Caco-2 (cell line): Measurements from ENCODE around the gene PATJ. TPM values are rescaled to one million over a fixed set of nuclear protein-coding genes. Genes with fewer than 3 reads are reported as not detected.
"Not testable (repeated sequence)": the region's sequence is repeated elsewhere in the genome, so short reads cannot be mapped to it uniquely, and the experiment has no call there.

Experiments
- BruUV-seq: library from RNA; stranded (reverse); fragments of 400-500 nt; replicated peaks from 2 replicates; lab custom pipeline; 2021; lab: Mats Ljungman, UMichigan
- CTCF ChIA-PET: fragments of 300-600 bp; sonication (Branson Sonifier 250); formaldehyde crosslinking; loops from one replicate; lab custom pipeline; 2022; ENCODE audit warnings: antibody characterized with exemption; lab: Charles Lee
- POLR2A ChIA-PET: fragments of 300-600 bp; sonication (Branson Sonifier 250); formaldehyde crosslinking; loops from one replicate; lab custom pipeline; 2022; ENCODE audit warnings: antibody characterized with exemption; lab: Charles Lee
- DNase-seq, 2 experiments: peaks; one replicate each; pipeline versions ENCODE4 v3.0.0 to v3.0.0-alpha.2; 2020 to 2022
- H3K27me3 ChIP-seq: replicated peaks from 2 replicates; pipeline ENCODE4 v1.6.0; 2011; ENCODE audit warnings: low read length; ENCODE audit not compliant: control insufficient read depth, insufficient read depth
- H3K36me3 ChIP-seq: 2 replicates; pipeline ENCODE4 v1.5.1; 2011; ENCODE audit warnings: low read length; ENCODE audit not compliant: control insufficient read depth, insufficient read depth
- H3K4me1 ChIP-seq: fragments of 250-450 bp; sonication (Bioruptor Pico); 2 replicates; pipeline ENCODE4 v1.5.1; 2020; ENCODE audit warnings: mild to moderate bottlenecking
- H3K4me3 ChIP-seq: 2 replicates; pipeline ENCODE4 v1.5.1; 2011; ENCODE audit warnings: low read depth, mild to moderate bottlenecking, control low read depth, low read length
- H3K9me3 ChIP-seq: fragments of 250-450 bp; sonication (Bioruptor Pico); 2 replicates; pipeline ENCODE4 v1.5.1; 2020; ENCODE audit warnings: mild to moderate bottlenecking, moderate library complexity
- H3K27ac Mint-ChIP-seq: one replicate; pipeline ENCODE4 v1.8.0; 2022; ENCODE audit warnings: mixed read lengths; ENCODE audit not compliant: unreplicated experiment
- H3K27me3 Mint-ChIP-seq: one replicate; pipeline ENCODE4 v1.8.0; 2022; ENCODE audit warnings: mixed read lengths; ENCODE audit not compliant: insufficient read depth, unreplicated experiment
- H3K36me3 Mint-ChIP-seq: one replicate; pipeline ENCODE4 v1.8.0; 2022; ENCODE audit warnings: mild to moderate bottlenecking, mixed read lengths; ENCODE audit not compliant: insufficient read depth, unreplicated experiment
- H3K4me1 Mint-ChIP-seq: one replicate; pipeline ENCODE4 v1.8.0; 2022; ENCODE audit warnings: low read depth, mixed read lengths; ENCODE audit not compliant: unreplicated experiment
- H3K4me3 Mint-ChIP-seq: one replicate; pipeline ENCODE4 v1.8.0; 2022; ENCODE audit warnings: mild to moderate bottlenecking, moderate library complexity, mixed read lengths; ENCODE audit not compliant: unreplicated experiment
- H3K9me3 Mint-ChIP-seq: one replicate; pipeline ENCODE4 v1.8.0; 2022; ENCODE audit warnings: mixed read lengths; ENCODE audit not compliant: unreplicated experiment
- CTCF ChIP-seq, 2 experiments: fragments of 200-600 bp in 1 of 2; IDR thresholded peaks; 1 replicate in 1 of 2; 2 replicates in 1 of 2; pipeline versions ENCODE4 v1.5.1 to v1.8.0; 2011 to 2022; ENCODE audit warnings: antibody characterized with exemption in 1 of 2, control low read depth in 1 of 2, inconsistent platforms in 1 of 2, low read depth in 1 of 2, low read length in 1 of 2, mild to moderate bottlenecking in 1 of 2, moderate library complexity in 1 of 2; ENCODE audit not compliant: insufficient read depth in 1 of 2, severe bottlenecking in 1 of 2, unreplicated experiment in 1 of 2
- intact Hi-C: fragments of 100-400 bp; cut with micrococcal nuclease; formaldehyde crosslinking; loops from one replicate; pipeline ENCODE4 v1.10.0; 2022; ENCODE audit not compliant: unreplicated experiment
- total RNA-seq: library from RNA; stranded (reverse); gene quantifications from 2 replicates; pipeline ENCODE4 v1.2.3, GENCODE V29; 2022

PATJ gene
- total RNA-seq, 1 experiment from 2014 or later = 31.6 TPM

GRCh38 chr1:61708953-61709907 is 33.0 kb upstream of the PATJ start:
- no TSS peak for BruUV-seq
- ChIA-PET POLR2A (no interaction called here), CTCF (no interaction called here)
- no peaks in the 10 kb centered on the region for H3K27me3 ChIP-seq
- H3K27ac Mint-ChIP-seq = no peak overlapping the region
- no peaks in the 10 kb centered on the region for H3K27me3 Mint-ChIP-seq
- H3K36me3 Mint-ChIP-seq = peaks cover 15% of the 10 kb centered on the region
- peaks cover 4% of the 10 kb centered on the region; the same call in 1 of the 2 replicates for H3K4me1 ChIP-seq
- H3K4me3 ChIP-seq = no peak overlapping the region
- DNase-seq = no peak
- H3K4me1 Mint-ChIP-seq = no peaks in the 10 kb centered on the region
- intact Hi-C loops = no loop called here
- no peaks in the 10 kb centered on the region for H3K9me3 ChIP-seq
- TF ChIP-seq CTCF (IDR thresholded peaks at IDR 0.05; ENCODE audit: insufficient read depth in 1 of 2, low read depth in 1 of 2, low read length in 1 of 2, severe bottlenecking in 1 of 2, unreplicated experiment in 1 of 2) = no peak
- H3K36me3 ChIP-seq = no peaks in the 10 kb centered on the region
- no peaks in the 10 kb centered on the region for H3K9me3 Mint-ChIP-seq
- H3K4me3 Mint-ChIP-seq = no peak overlapping the region

GRCh38 chr1:61709908-61710289 is 32.4 kb upstream of the PATJ start:
- Mint-ChIP-seq H3K27me3 (no peaks in the 10 kb centered on the region), H3K36me3 (peaks cover 13% of the 10 kb centered on the region), H3K27ac (no peak overlapping the region), H3K9me3 (no peaks in the 10 kb centered on the region), H3K4me1 (no peaks in the 10 kb centered on the region), H3K4me3 (no peak overlapping the region)
- no peak for DNase-seq
- CTCF ChIA-PET = no interaction called here
- BruUV-seq = no TSS peak
- H3K4me3 ChIP-seq = no peak overlapping the region
- H3K36me3 ChIP-seq = no peaks in the 10 kb centered on the region
- intact Hi-C loops = no loop called here
- peaks cover 4% of the 10 kb centered on the region; the same call in 1 of the 2 replicates for H3K4me1 ChIP-seq
- H3K9me3 ChIP-seq = no peaks in the 10 kb centered on the region
- TF ChIP-seq CTCF (IDR thresholded peaks at IDR 0.05; ENCODE audit: insufficient read depth in 1 of 2, low read depth in 1 of 2, low read length in 1 of 2, severe bottlenecking in 1 of 2, unreplicated experiment in 1 of 2) = no peak
- POLR2A ChIA-PET = no interaction called here
- H3K27me3 ChIP-seq = no peaks in the 10 kb centered on the region

- H3K27ac Mint-ChIP-seq, BruUV-seq, H3K4me3 ChIP-seq, H3K27me3 ChIP-seq, H3K4me1 Mint-ChIP-seq, H3K4me3 Mint-ChIP-seq, H3K27me3 Mint-ChIP-seq, H3K36me3 ChIP-seq, H3K9me3 ChIP-seq, H3K4me1 ChIP-seq, H3K36me3 Mint-ChIP-seq, POLR2A ChIA-PET, DNase-seq, H3K9me3 Mint-ChIP-seq, CTCF ChIA-PET, intact Hi-C loops: not testable (repeated sequence)
Measured at GRCh38 chr1:61711257-61711656, 31.0 kb upstream of the PATJ start.
